ENCODE measurements around the gene DLST. TPM values are rescaled to one million over a fixed set of nuclear protein-coding genes. Genes with fewer than 3 reads are reported as not detected.
A peak's percentile ranks its signal among the peaks of the same experiment; 100 is the strongest.
"Not testable (repeated sequence)": the region's sequence is repeated elsewhere in the genome, so short reads cannot be mapped to it uniquely, and the experiment has no call there.

The DLST gene
- total RNA-seq, 2 experiments from 2014 or later = 110 to 113 TPM

DNA sequence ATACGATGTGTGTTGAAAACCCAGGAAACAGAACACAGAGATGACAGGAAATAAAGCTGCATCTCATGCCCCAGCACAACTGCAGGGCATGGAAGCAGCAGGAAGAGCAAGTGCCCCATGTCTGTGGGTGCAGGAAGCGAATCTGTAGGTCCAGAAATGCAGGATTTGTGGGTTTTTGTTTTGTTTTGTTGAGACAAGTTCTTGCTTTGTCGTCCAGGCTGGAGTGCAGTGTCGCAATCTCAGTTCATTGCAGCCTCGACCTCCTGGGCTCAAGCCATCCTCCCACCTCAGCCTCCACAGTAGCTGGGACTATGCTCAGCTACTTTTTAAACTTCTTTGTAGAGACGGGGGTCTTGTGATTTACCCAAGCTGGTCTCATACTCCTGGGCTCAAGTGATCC is 47.5 kb downstream of the DLST start:
- TF ChIP-seq, protein P1, sequence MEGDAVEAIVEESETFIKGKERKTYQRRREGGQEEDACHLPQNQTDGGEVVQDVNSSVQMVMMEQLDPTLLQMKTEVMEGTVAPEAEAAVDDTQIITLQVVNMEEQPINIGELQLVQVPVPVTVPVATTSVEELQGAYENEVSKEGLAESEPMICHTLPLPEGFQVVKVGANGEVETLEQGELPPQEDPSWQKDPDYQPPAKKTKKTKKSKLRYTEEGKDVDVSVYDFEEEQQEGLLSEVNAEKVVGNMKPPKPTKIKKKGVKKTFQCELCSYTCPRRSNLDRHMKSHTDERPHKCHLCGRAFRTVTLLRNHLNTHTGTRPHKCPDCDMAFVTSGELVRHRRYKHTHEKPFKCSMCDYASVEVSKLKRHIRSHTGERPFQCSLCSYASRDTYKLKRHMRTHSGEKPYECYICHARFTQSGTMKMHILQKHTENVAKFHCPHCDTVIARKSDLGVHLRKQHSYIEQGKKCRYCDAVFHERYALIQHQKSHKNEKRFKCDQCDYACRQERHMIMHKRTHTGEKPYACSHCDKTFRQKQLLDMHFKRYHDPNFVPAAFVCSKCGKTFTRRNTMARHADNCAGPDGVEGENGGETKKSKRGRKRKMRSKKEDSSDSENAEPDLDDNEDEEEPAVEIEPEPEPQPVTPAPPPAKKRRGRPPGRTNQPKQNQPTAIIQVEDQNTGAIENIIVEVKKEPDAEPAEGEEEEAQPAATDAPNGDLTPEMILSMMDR (IDR thresholded peaks at IDR 0.05) = no peak
- H3K9me3 Mint-ChIP-seq = no peaks in the 10 kb centered on the region
- POLR2A ChIA-PET = interaction anchor here (0.7 kb wide), 1 partner anchor 140 kb away, joined by 3 read pairs; the partner anchor contains the start of gene ZC2HC1C

GRCh38 chr14:74931744-74932143 is 50.0 kb downstream of the DLST start:
- H3K4me3 Mint-ChIP-seq; H3K27me3 Mint-ChIP-seq; DNase-seq; H3K36me3 Mint-ChIP-seq (ENCODE audit: low read depth); intact Hi-C loops (cut with micrococcal nuclease); H3K4me1 Mint-ChIP-seq (ENCODE audit: low read depth); ATAC-seq; H3K27ac Mint-ChIP-seq; H3K9me3 Mint-ChIP-seq: not testable (repeated sequence)
- ChIA-PET CTCF (interaction anchor here (1.2 to 1.9 kb wide), 4 partner anchors 14 to 71 kb away, joined by 3 to 10 read pairs (median 4); no protein-coding TSS in a partner anchor), POLR2A (interaction anchor here (1.2 kb wide), 1 partner anchor 8 kb away, joined by 3 read pairs; the partner anchor contains the start of gene RPS6KL1)

More for the DNA sequence above, 47.5 kb downstream of the DLST start:
- peaks cover under 1% of the 10 kb centered on the region for H3K27me3 Mint-ChIP-seq
- no peak overlapping the region for H3K27ac Mint-ChIP-seq
- H3K4me1 Mint-ChIP-seq (ENCODE audit: low read depth) = peaks cover 7% of the 10 kb centered on the region
- no peak overlapping the region for H3K4me3 Mint-ChIP-seq
- CTCF ChIA-PET = no interaction called here
- ATAC-seq (no peak), DNase-seq (no peak)
- H3K36me3 Mint-ChIP-seq (ENCODE audit: low read depth) = no peaks in the 10 kb centered on the region
- intact Hi-C loops (cut with micrococcal nuclease) = no loop called here

GRCh38 chr14:74932401-74932901 is 50.7 kb downstream of the DLST start:
- TF ChIP-seq, protein P1 (IDR thresholded peaks at IDR 0.05) = no peak
- ATAC-seq (peak; percentile 30), DNase-seq (no peak)
- intact Hi-C loops (cut with micrococcal nuclease) = no loop called here
- H3K9me3 Mint-ChIP-seq = no peaks in the 10 kb centered on the region
- no peaks in the 10 kb centered on the region for H3K27me3 Mint-ChIP-seq
- peaks cover 12% of the 10 kb centered on the region for H3K4me1 Mint-ChIP-seq (ENCODE audit: low read depth)
- no peak overlapping the region for H3K4me3 Mint-ChIP-seq
- ChIA-PET POLR2A (interaction anchor here (1.2 kb wide), 1 partner anchor 9 kb away, joined by 3 read pairs; the partner anchor contains the start of gene RPS6KL1), CTCF (interaction anchor here (1.2 to 1.9 kb wide), 2 partner anchors 13 to 72 kb away, joined by 5 to 10 read pairs; no protein-coding TSS in a partner anchor)
- no peak overlapping the region for H3K27ac Mint-ChIP-seq
- H3K36me3 Mint-ChIP-seq (ENCODE audit: low read depth) = no peaks in the 10 kb centered on the region

- H3K27ac Mint-ChIP-seq; H3K36me3 Mint-ChIP-seq (ENCODE audit: low read depth); intact Hi-C loops (cut with micrococcal nuclease); POLR2A ChIA-PET; H3K4me3 Mint-ChIP-seq; DNase-seq; H3K27me3 Mint-ChIP-seq; ATAC-seq; H3K9me3 Mint-ChIP-seq: not testable (repeated sequence)
- H3K4me1 Mint-ChIP-seq (ENCODE audit: low read depth) = peaks cover 14% of the 10 kb centered on the region
- CTCF ChIA-PET = interaction anchor here (1.4 to 1.9 kb wide), 3 partner anchors 9 to 13 kb away, joined by 4 to 10 read pairs (median 6); partner anchors contain the start of gene RPS6KL1
These were observed 51.2 kb downstream of the DLST start for GRCh38 chr14:74932936-74933335.

GRCh38 chr14:74934041-74934440 is 52.3 kb downstream of the DLST start:
- Mint-ChIP-seq H3K4me3 (no peak overlapping the region), H3K9me3 (no peaks in the 10 kb centered on the region), H3K27me3 (no peaks in the 10 kb centered on the region), H3K27ac (no peak overlapping the region), H3K4me1 (ENCODE audit: low read depth) (peaks cover 14% of the 10 kb centered on the region), H3K36me3 (ENCODE audit: low read depth) (no peaks in the 10 kb centered on the region)
- TF ChIP-seq, protein P1 (IDR thresholded peaks at IDR 0.05) = no peak
- ChIA-PET CTCF (interaction anchor here (1.0 to 1.9 kb wide), 5 partner anchors 10 to 155 kb away, joined by 3 to 6 read pairs (median 5); partner anchors contain the start of gene RPS6KL1), POLR2A (interaction anchor here (0.6 kb wide), 2 partner anchors 118 to 159 kb away, joined by 3 read pairs; no protein-coding TSS in a partner anchor)
- intact Hi-C loops (cut with micrococcal nuclease) = no loop called here
- ATAC-seq (no peak), DNase-seq (no peak)
